GM23338 (cell line): Measurements from ENCODE around the gene ADGRV1. TPM values are rescaled to one million over a fixed set of nuclear protein-coding genes. Genes with fewer than 3 reads are reported as not detected.
A peak's percentile ranks its signal among the peaks of the same experiment; 100 is the strongest.

Experiments
- ATAC-seq: fragments of 200-7000 bp; cut with Tn5 transposase; 3 replicates; pipeline ENCODE4 v1.9.1; 2020
- DNase-seq: peaks from one replicate; pipeline ENCODE4 v3.0.0-alpha.2; 2015; ENCODE audit warnings: low spot score
- H2AFZ ChIP-seq: fragments of 200-600 bp; sonication (generic); 2 replicates; pipeline ENCODE4 v1.8.0; 2016; ENCODE audit warnings: antibody characterized with exemption, mild to moderate bottlenecking, moderate library complexity
- H3F3A ChIP-seq: fragments of 200-600 bp; sonication (generic); replicated peaks from 2 replicates; pipeline ENCODE4 v1.8.0; 2017; ENCODE audit warnings: antibody characterized with exemption, mixed run types, low read depth
- H3K27ac ChIP-seq: fragments of 200-600 bp; sonication (generic); 2 replicates; pipeline ENCODE4 v1.6.1; 2016; ENCODE audit warnings: low read depth
- H3K27me3 ChIP-seq: fragments of 200-600 bp; sonication (generic); 2 replicates; pipeline ENCODE4 v1.8.0; 2016; ENCODE audit warnings: mild to moderate bottlenecking, mixed run types, moderate library complexity; ENCODE audit not compliant: insufficient read depth
- H3K36me3 ChIP-seq: fragments of 200-600 bp; sonication (generic); 2 replicates; pipeline ENCODE4 v1.8.0; 2016; ENCODE audit warnings: mild to moderate bottlenecking; ENCODE audit not compliant: insufficient read depth
- H3K4me1 ChIP-seq: fragments of 200-600 bp; sonication (generic); 2 replicates; pipeline ENCODE4 v1.8.0; 2016; ENCODE audit warnings: mild to moderate bottlenecking, moderate library complexity; ENCODE audit not compliant: insufficient read depth
- H3K4me2 ChIP-seq: fragments of 200-600 bp; sonication (generic); 2 replicates; pipeline ENCODE4 v1.7.1; 2017; ENCODE audit warnings: mixed run types
- H3K4me3 ChIP-seq: fragments of 200-600 bp; sonication (generic); 2 replicates; pipeline ENCODE4 v1.6.1; 2016; ENCODE audit warnings: mixed run types
- H3K79me2 ChIP-seq: fragments of 200-600 bp; sonication (generic); replicated peaks from 2 replicates; pipeline ENCODE4 v1.8.0; 2017; ENCODE audit warnings: mild to moderate bottlenecking; ENCODE audit not compliant: insufficient read depth
- H3K9me2 ChIP-seq: fragments of 200-600 bp; sonication (generic); 2 replicates; pipeline ENCODE4 v1.8.0; 2017; ENCODE audit not compliant: insufficient read depth
- H4K20me1 ChIP-seq: fragments of 200-600 bp; sonication (generic); replicated peaks from 2 replicates; pipeline ENCODE4 v1.8.0; 2017; ENCODE audit warnings: mild to moderate bottlenecking; ENCODE audit not compliant: insufficient read depth
- H3K27ac Mint-ChIP-seq: 2 replicates; pipeline ENCODE4 v1.8.0; 2020; ENCODE audit warnings: inconsistent platforms, mild to moderate bottlenecking, moderate library complexity, mixed read lengths
- H3K27me3 Mint-ChIP-seq: 3 replicates; pipeline ENCODE4 v1.8.0; 2022; ENCODE audit warnings: low read depth, mild to moderate bottlenecking, moderate library complexity, mixed read lengths, inconsistent platforms; ENCODE audit not compliant: insufficient read depth, poor library complexity
- H3K36me3 Mint-ChIP-seq: 3 replicates; pipeline ENCODE4 v1.8.0; 2021; ENCODE audit warnings: low read depth, mild to moderate bottlenecking, inconsistent platforms, moderate library complexity, mixed read lengths
- H3K4me1 Mint-ChIP-seq: 3 replicates; pipeline ENCODE4 v1.8.0; 2020; ENCODE audit warnings: mild to moderate bottlenecking, inconsistent platforms, mixed read lengths
- H3K4me3 Mint-ChIP-seq: 3 replicates; pipeline ENCODE4 v1.8.0; 2021; ENCODE audit warnings: moderate library complexity, mild to moderate bottlenecking, inconsistent platforms, mixed read lengths
- H3K9me3 Mint-ChIP-seq: 3 replicates; pipeline ENCODE4 v1.8.0; 2020; ENCODE audit warnings: moderate library complexity, mild to moderate bottlenecking, inconsistent platforms, mixed read lengths
- EZH2phosphoT487 ChIP-seq: fragments of 200-600 bp; sonication (generic); IDR thresholded peaks from one replicate; pipeline ENCODE4 v1.8.1; 2018; ENCODE audit warnings: antibody characterized with exemption; ENCODE audit not compliant: unreplicated experiment
- JUNB ChIP-seq: IDR thresholded peaks from one replicate; pipeline ENCODE4 v1.6.1; 2016; ENCODE audit warnings: antibody characterized with exemption; ENCODE audit not compliant: unreplicated experiment
- STAT1 ChIP-seq: IDR thresholded peaks from one replicate; pipeline ENCODE4 v1.6.1; 2016; ENCODE audit warnings: antibody characterized with exemption; ENCODE audit not compliant: unreplicated experiment
- ZNF114 ChIP-seq: fragments of 250-450 bp; sonication (Bioruptor Pico); IDR thresholded peaks from 2 replicates; pipeline ENCODE4 v1.5.0; 2020; ENCODE audit warnings: mild to moderate bottlenecking, moderate library complexity
- ZNF462 ChIP-seq: fragments of 250-450 bp; sonication (Bioruptor Pico); IDR thresholded peaks from 2 replicates; pipeline ENCODE4 v1.5.0; 2020; ENCODE audit warnings: mild to moderate bottlenecking, moderate library complexity
- polyA plus RNA-seq: library from polyadenylated mRNA; unstranded; fragments of >200 nt; fragmentation: Nextera tagmentation; extraction: Ambion mirVana; gene quantifications from 2 replicates; pipeline ENCODE4 v1.2.1, GENCODE V29; 2016
- total RNA-seq: library from RNA; depleted of rRNA; stranded (reverse); fragments of >200 nt; shearing (Covaris generic); gene quantifications from 2 replicates; pipeline ENCODE4 v1.2.3, GENCODE V29; 2014
- TF ChIP-seq, protein P1 (sequence below): IDR thresholded peaks from 2 replicates; pipeline ENCODE4 v1.6.1; 2016; ENCODE audit warnings: antibody characterized with exemption

ADGRV1 gene
- total and polyA plus RNA-seq, 2 experiments from 2014 or later = 46.1 to 149 TPM

DNA sequence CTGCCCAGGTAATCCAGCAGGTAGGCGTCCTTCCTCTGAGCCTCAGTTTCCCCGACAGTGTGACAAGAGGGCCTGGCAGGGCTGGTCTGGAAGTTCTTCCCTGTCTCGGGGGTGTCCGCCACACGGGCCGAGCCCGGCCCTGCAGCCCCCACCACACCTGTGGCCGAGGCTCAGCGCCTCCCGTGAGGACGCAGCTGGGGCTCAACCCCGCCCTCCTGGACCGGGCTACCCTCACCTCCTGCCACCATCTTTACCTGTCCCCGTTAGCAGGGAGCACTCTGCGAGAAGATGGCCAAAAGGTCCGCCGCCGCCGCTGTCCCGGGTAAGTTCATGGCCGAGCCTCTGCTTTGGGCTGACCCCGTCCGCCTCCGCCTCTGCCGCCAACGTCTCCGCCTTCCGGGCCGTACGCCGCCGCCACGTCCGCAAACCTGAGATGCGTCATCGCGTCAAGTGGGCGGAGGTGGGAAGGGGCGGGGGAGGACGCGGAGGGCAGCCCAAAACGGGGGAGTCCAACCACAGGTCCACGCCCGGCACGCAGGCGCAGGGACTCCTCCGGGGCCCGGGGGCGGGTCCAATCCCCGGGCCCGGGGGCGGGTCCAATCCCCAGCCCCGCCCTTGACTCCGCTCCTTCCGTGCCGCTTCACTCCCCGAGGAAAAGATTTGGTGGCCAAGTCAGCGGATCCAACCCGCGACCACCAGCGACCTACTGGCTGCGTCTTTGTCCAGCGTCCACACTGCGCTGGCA, 29.2 kb upstream of the ADGRV1 start, which contains the start of gene LYSMD3 (continued):
- TF ChIP-seq ZNF462 (CRISPR knock-in tag) (no peak), JUNB (no peak), EZH2phosphoT487 (no peak)

DNA sequence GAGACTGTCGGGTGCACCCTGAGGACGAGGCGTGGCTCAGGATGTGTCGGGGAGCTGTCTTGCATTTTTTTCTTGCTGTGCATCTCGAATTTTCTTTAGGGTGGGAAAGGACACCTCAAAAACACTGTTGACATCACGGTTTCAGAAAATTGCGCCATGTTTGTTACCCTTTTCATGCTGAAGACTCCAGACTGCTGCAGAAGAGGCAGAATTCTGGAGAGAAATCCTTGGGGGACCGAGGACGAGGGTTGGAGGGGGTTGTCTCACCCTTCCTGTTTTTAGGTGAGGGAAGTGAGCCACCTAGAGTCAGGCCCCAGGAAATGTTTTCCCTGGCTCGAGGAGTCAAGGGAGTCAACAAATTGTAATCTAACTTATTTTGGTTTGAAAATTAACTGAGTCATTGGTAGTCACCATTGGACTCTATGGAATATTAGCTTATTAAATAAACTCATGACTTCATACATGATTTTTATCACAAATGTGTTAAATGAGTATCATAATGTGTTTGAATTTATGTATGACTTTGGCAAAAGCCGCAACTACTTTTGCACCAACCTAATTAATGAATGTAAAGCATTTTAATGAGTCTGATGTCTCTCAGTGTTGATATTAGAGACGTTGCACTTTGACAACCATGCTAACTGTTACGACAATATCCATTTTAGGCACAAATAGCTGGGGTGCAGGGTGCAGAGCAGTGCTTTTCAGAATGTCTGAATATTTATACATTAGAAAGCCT, 28.5 kb upstream of the ADGRV1 start:
- peak overlapping the region; percentile 97 for H3K27ac Mint-ChIP-seq
- no peak for TF ChIP-seq ZNF114 (CRISPR knock-in tag)
- TF ChIP-seq ZNF462 (CRISPR knock-in tag) = no peak
- TF ChIP-seq, protein P1, sequence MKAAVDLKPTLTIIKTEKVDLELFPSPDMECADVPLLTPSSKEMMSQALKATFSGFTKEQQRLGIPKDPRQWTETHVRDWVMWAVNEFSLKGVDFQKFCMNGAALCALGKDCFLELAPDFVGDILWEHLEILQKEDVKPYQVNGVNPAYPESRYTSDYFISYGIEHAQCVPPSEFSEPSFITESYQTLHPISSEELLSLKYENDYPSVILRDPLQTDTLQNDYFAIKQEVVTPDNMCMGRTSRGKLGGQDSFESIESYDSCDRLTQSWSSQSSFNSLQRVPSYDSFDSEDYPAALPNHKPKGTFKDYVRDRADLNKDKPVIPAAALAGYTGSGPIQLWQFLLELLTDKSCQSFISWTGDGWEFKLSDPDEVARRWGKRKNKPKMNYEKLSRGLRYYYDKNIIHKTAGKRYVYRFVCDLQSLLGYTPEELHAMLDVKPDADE = 0 out of 2 replicates have a peak, but pooled peaks have one; percentile 8
- TF ChIP-seq STAT1 = no peak

More for the DNA sequence above, 28.5 kb upstream of the ADGRV1 start:
- ATAC-seq (peak; percentile 75), DNase-seq (peak; percentile 88)
- Histone ChIP-seq H3K9me2 (no peaks in the 10 kb centered on the region), H3K4me1 (peaks cover 25% of the 10 kb centered on the region), H4K20me1 (no peaks in the 10 kb centered on the region), H3K27ac (peak overlapping the region; percentile 90), H3K27me3 (no peaks in the 10 kb centered on the region), H3F3A (no peaks in the 10 kb centered on the region), H3K4me2 (peak overlapping the region; percentile 83), H3K36me3 (no peaks in the 10 kb centered on the region; the same call in 1 of the 2 replicates), H2AFZ (peak overlapping the region; percentile 99), H3K79me2 (peaks cover 34% of the 10 kb centered on the region), H3K4me3 (peak overlapping the region; percentile 91)
- Mint-ChIP-seq H3K27me3 (peaks cover 2% of the 10 kb centered on the region), H3K36me3 (peaks cover 2% of the 10 kb centered on the region), H3K4me3 (peak overlapping the region; percentile 97), H3K9me3 (no peaks in the 10 kb centered on the region; the same call in 2 of the 3 replicates), H3K4me1 (peaks cover 29% of the 10 kb centered on the region)
